Choroid plexus epithelial cell (primary cell): ENCODE results near the gene GRIA1.
A peak's percentile ranks its signal among the peaks of the same experiment; 100 is the strongest.

Source experiments
- DNase-seq: peaks from one replicate; pipeline ENCODE4 v3.0.0-alpha.2; 2010; ENCODE audit warnings: low read depth
- H3K4me3 ChIP-seq: 2 replicates; pipeline ENCODE4 v1.5.1; 2011; ENCODE audit warnings: low read depth, mild to moderate bottlenecking, control low read depth, low read length, moderate library complexity
- CTCF ChIP-seq: conservative IDR thresholded peaks from 2 replicates; pipeline ENCODE4 v1.5.1; 2011; ENCODE audit warnings: low read depth, mild to moderate bottlenecking, control low read depth, inconsistent platforms, low read length, moderate library complexity

Gene GRIA1

GRCh38 chr5:153613672-153614071 lies 123.2 kb downstream of the GRIA1 start:
- DNase-seq, result no peak
- TF ChIP-seq CTCF, result no peak
- no peak overlapping the region for H3K4me3 ChIP-seq

GRCh38 chr5:153617190-153617589 lies 126.7 kb downstream of the GRIA1 start:
- peak; percentile 39 for DNase-seq
- H3K4me3 ChIP-seq, result no peak overlapping the region
- no peak for TF ChIP-seq CTCF

GRCh38 chr5:153618307-153618706 lies 127.8 kb downstream of the GRIA1 start:
- no peak overlapping the region for H3K4me3 ChIP-seq
- DNase-seq, result no peak
- no peak for TF ChIP-seq CTCF

GRCh38 chr5:153618867-153619266 lies 128.4 kb downstream of the GRIA1 start:
- no peak for TF ChIP-seq CTCF
- H3K4me3 ChIP-seq, result no peak overlapping the region
- DNase-seq, result no peak

- peak; percentile 54 for DNase-seq
- TF ChIP-seq CTCF, result no peak
- H3K4me3 ChIP-seq, result no peak overlapping the region
These were observed 129.3 kb downstream of the GRIA1 start for GRCh38 chr5:153619771-153620170.

GRCh38 chr5:153623124-153623523 lies 132.7 kb downstream of the GRIA1 start:
- no peak overlapping the region for H3K4me3 ChIP-seq
- DNase-seq, result no peak
- no peak for TF ChIP-seq CTCF

GRCh38 chr5:153623751-153624450 lies 133.4 kb downstream of the GRIA1 start:
- H3K4me3 ChIP-seq, result no peak overlapping the region
- DNase-seq, result no peak
- TF ChIP-seq CTCF, result no peak
